Ascending aorta (tissue), 2 donors: ENCODE results near the gene ENDOD1. TPM values are rescaled to one million over a fixed set of nuclear protein-coding genes. Genes with fewer than 3 reads are reported as not detected.

Source experiments
- DNase-seq, 2 donors: peaks; one replicate each; pipeline ENCODE4 v3.0.0-alpha.2; 2019; ENCODE audit warnings: low spot score in 2 of 2
- H3K27ac ChIP-seq, 2 donors: fragments of 200-600 bp; sonication (generic); one replicate each; pipeline ENCODE4 v1.5.1; 2016 to 2017; ENCODE audit warnings: mild to moderate bottlenecking in 1 of 2
- H3K27me3 ChIP-seq: fragments of 200-600 bp; sonication (generic); one replicate; pipeline ENCODE4 v1.5.1; 2017
- H3K36me3 ChIP-seq, 2 donors: fragments of 200-600 bp; sonication (generic); one replicate each; pipeline ENCODE4 v1.5.1; 2016
- H3K4me1 ChIP-seq, 2 donors: fragments of 200-600 bp; sonication (generic); one replicate each; pipeline ENCODE4 v1.5.1; 2016 to 2017; ENCODE audit warnings: mild to moderate bottlenecking in 1 of 2
- H3K4me3 ChIP-seq, 2 donors: fragments of 200-600 bp; sonication (generic); one replicate each; pipeline ENCODE4 v1.5.1; 2016 to 2017; ENCODE audit warnings: mild to moderate bottlenecking in 1 of 2
- H3K9me3 ChIP-seq, 2 donors: fragments of 200-600 bp; sonication (generic); one replicate each; pipeline ENCODE4 v1.5.1; 2016
- CTCF ChIP-seq, 3 experiments: fragments of 200-600 bp in 2 of 3; fragments of 450-650 bp in 1 of 3; sonication (generic) in 2 of 3; IDR thresholded peaks; one replicate each; pipeline ENCODE4 v1.5.1; 2016 to 2019; ENCODE audit warnings: antibody characterized with exemption in 3 of 3, mild to moderate bottlenecking in 1 of 3, moderate library complexity in 1 of 3
- intact Hi-C: fragments of 100-400 bp; cut with DNase I; formaldehyde crosslinking; loops from one replicate; pipeline ENCODE4 v1.15.1; 2023
- total RNA-seq: library from RNA; depleted of rRNA; stranded (reverse); fragments of >200 nt; gene quantifications from one replicate; pipeline ENCODE4 v1.1.0, GENCODE V29; 2016

Gene ENDOD1
- total RNA-seq, 1 donor from 2014 or later: 60.2 TPM

GRCh38 chr11:95155385-95155784, 65.7 kb downstream of the ENDOD1 start:
- Histone ChIP-seq H3K36me3 (no peaks in the 10 kb centered on the region), H3K27me3 (no peaks in the 10 kb centered on the region), H3K27ac (no peak overlapping the region), H3K9me3 (no peaks in the 10 kb centered on the region), H3K4me3 (no peak overlapping the region), H3K4me1 (peaks cover 2 to 16% of the 10 kb centered on the region in 2 donors)
- intact Hi-C loops: loop anchor here (5.0 to 10.0 kb wide), 2 partner anchors 179 to 492 kb away; no protein-coding TSS in a partner anchor
- no peak for DNase-seq
- TF ChIP-seq CTCF (IDR thresholded peaks at IDR 0.05): no peak

GRCh38 chr11:95156133-95156721, 66.6 kb downstream of the ENDOD1 start:
- TF ChIP-seq CTCF (IDR thresholded peaks at IDR 0.05): no peak
- H3K4me1 ChIP-seq: peaks cover 2 to 13% of the 10 kb centered on the region in 2 donors
- no peaks in the 10 kb centered on the region for H3K27me3 ChIP-seq
- H3K36me3 ChIP-seq: no peaks in the 10 kb centered on the region
- no peak overlapping the region for H3K4me3 ChIP-seq
- intact Hi-C loops: loop anchor here (5.0 to 10.0 kb wide), 2 partner anchors 179 to 491 kb away; no protein-coding TSS in a partner anchor
- peak overlapping the region; percentile 78 to 86 for H3K27ac ChIP-seq
- no peak for DNase-seq
- no peaks in the 10 kb centered on the region for H3K9me3 ChIP-seq

GRCh38 chr11:95156916-95157541, 67.4 kb downstream of the ENDOD1 start:
- Histone ChIP-seq H3K27ac (peak overlapping the region; percentile 78 to 86), H3K4me1 (peaks cover 2 to 13% of the 10 kb centered on the region in 2 donors), H3K4me3 (peak overlapping the region in 1 of 2 donors; percentile 26), H3K9me3 (no peaks in the 10 kb centered on the region), H3K27me3 (no peaks in the 10 kb centered on the region), H3K36me3 (no peaks in the 10 kb centered on the region)
- DNase-seq: peak in 1 of 2 donors; percentile 79
- no peak for TF ChIP-seq CTCF (IDR thresholded peaks at IDR 0.05)
- intact Hi-C loops: loop anchor here (5.0 to 10.0 kb wide), 2 partner anchors 178 to 490 kb away; no protein-coding TSS in a partner anchor

GRCh38 chr11:95157824-95158223, 68.2 kb downstream of the ENDOD1 start:
- TF ChIP-seq CTCF (IDR thresholded peaks at IDR 0.05): no peak
- no peaks in the 10 kb centered on the region for H3K9me3 ChIP-seq
- peaks cover 2 to 13% of the 10 kb centered on the region in 2 donors for H3K4me1 ChIP-seq
- H3K27ac ChIP-seq: peak overlapping the region; percentile 78 to 86
- no peaks in the 10 kb centered on the region for H3K36me3 ChIP-seq
- no peaks in the 10 kb centered on the region for H3K27me3 ChIP-seq
- DNase-seq: no peak
- intact Hi-C loops: loop anchor here (5.0 to 10.0 kb wide), 2 partner anchors 177 to 489 kb away; no protein-coding TSS in a partner anchor
- no peak overlapping the region for H3K4me3 ChIP-seq

- Histone ChIP-seq H3K27me3 (no peaks in the 10 kb centered on the region), H3K4me3 (no peak overlapping the region), H3K27ac (no peak overlapping the region), H3K4me1 (peaks cover 2 to 10% of the 10 kb centered on the region in 2 donors), H3K36me3 (no peaks in the 10 kb centered on the region), H3K9me3 (no peaks in the 10 kb centered on the region)
- no peak for TF ChIP-seq CTCF (IDR thresholded peaks at IDR 0.05)
- intact Hi-C loops: no loop called here
- DNase-seq: no peak
Measured at GRCh38 chr11:95161248-95161647, 71.6 kb downstream of the ENDOD1 start.
